Measurements from ENCODE around the gene PHEX.

PHEX gene

DNA sequence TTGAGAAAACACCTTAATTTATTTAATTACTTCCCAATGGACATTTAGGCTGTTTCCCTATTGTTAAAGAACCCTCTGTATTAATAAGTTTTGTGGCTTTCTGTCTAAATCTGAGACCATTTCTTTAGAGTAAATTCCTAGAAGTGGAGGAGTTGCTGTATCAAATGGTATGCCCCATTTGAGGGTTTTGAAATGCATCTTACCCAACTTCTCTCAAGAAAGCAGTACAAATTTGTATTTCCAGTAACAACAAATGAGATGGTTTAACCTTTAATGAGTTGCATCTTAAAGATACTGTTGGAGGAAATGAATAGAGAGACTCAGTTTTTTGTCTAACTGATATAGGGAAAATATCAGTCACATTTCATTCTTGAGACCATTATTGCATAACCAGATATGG, 170.1 kb downstream of the PHEX start:
- no peaks in the 10 kb centered on the region for H3K27me3 ChIP-seq (replicated peaks; ENCODE audit: control insufficient read depth, insufficient read depth, low read length)
- DNase-seq (ENCODE audit: extremely low read depth, insufficient read length) = no peak
- TF ChIP-seq, protein P1, sequence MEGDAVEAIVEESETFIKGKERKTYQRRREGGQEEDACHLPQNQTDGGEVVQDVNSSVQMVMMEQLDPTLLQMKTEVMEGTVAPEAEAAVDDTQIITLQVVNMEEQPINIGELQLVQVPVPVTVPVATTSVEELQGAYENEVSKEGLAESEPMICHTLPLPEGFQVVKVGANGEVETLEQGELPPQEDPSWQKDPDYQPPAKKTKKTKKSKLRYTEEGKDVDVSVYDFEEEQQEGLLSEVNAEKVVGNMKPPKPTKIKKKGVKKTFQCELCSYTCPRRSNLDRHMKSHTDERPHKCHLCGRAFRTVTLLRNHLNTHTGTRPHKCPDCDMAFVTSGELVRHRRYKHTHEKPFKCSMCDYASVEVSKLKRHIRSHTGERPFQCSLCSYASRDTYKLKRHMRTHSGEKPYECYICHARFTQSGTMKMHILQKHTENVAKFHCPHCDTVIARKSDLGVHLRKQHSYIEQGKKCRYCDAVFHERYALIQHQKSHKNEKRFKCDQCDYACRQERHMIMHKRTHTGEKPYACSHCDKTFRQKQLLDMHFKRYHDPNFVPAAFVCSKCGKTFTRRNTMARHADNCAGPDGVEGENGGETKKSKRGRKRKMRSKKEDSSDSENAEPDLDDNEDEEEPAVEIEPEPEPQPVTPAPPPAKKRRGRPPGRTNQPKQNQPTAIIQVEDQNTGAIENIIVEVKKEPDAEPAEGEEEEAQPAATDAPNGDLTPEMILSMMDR (IDR thresholded peaks at IDR 0.05; ENCODE audit: insufficient read depth, low read length, poor library complexity, severe bottlenecking) = no peak
- H3K4me3 ChIP-seq (replicated peaks; ENCODE audit: low read depth, low read length) = no peak overlapping the region
- no peaks in the 10 kb centered on the region for H3K36me3 ChIP-seq (ENCODE audit: control insufficient read depth, insufficient read depth, low read length)

DNA sequence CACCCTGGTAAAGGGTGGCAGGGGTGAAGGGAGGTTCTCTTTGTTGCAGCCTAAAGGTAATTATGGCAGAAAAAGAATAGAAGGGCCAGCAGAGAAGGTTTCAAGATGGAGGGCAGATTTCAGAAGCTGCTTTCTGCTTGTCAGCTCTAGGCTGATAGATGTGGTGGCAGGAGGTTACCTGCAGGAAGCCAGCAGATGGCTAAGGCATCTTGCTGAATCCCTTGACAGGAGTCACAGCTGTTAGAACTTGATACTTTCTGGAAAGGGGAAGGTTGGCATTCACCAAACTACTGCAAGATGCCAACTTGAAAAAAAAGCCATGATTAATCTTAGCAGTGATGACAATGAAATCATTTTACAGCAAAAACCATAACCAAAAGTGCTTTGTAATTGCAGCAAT, 171.1 kb downstream of the PHEX start:
- DNase-seq (ENCODE audit: extremely low read depth, insufficient read length) = no peak
- no peak overlapping the region for H3K4me3 ChIP-seq (replicated peaks; ENCODE audit: low read depth, low read length)
- TF ChIP-seq, protein P1 (IDR thresholded peaks at IDR 0.05; ENCODE audit: insufficient read depth, low read length, poor library complexity, severe bottlenecking) = no peak
- no peaks in the 10 kb centered on the region for H3K27me3 ChIP-seq (replicated peaks; ENCODE audit: control insufficient read depth, insufficient read depth, low read length)
- H3K36me3 ChIP-seq (ENCODE audit: control insufficient read depth, insufficient read depth, low read length) = no peaks in the 10 kb centered on the region

DNA sequence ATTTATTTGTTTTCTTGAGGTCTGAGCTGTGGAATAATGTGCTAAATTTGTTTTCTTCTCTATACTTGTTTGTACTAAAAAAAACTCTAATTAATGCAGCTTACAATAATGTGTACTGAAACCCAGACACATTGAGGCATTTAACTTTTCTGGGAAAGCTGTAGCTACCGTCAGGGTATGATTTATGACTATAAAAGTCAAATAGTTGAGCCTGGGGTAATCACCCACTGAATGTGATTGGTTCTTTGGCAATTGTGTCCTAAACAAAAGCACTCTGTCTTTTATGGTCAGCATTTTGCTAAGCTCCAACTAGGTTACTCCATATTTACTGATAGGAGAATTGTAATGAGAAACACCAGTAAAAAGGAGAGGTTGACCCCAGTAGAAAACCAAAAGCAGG, 174.7 kb downstream of the PHEX start:
- H3K36me3 ChIP-seq (ENCODE audit: control insufficient read depth, insufficient read depth, low read length) = no peaks in the 10 kb centered on the region
- no peak for DNase-seq (ENCODE audit: extremely low read depth, insufficient read length)
- TF ChIP-seq, protein P1 (IDR thresholded peaks at IDR 0.05; ENCODE audit: insufficient read depth, low read length, poor library complexity, severe bottlenecking) = no peak
- H3K4me3 ChIP-seq (replicated peaks; ENCODE audit: low read depth, low read length) = no peak overlapping the region
- no peaks in the 10 kb centered on the region for H3K27me3 ChIP-seq (replicated peaks; ENCODE audit: control insufficient read depth, insufficient read depth, low read length)

DNA sequence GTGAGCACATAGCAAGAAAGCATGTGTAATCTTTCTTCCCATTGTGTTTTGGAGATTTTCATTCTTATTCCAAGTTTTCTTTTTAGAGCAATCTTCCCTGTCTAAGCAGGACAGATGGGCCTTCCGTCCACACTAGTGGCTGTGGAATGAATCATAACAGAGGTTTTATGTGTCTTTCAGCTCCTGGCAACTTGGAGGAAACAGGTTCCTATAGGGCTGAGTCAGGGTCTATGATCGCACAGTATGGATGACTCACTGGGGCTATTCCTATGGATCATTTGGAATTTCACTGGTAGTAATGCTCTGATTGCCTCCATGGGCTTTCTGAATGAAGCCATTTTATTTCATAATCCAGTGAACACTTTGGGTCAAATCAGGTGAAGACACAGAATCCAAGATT, 188.8 kb downstream of the PHEX start:
- H3K36me3 ChIP-seq (ENCODE audit: control insufficient read depth, insufficient read depth, low read length) = no peaks in the 10 kb centered on the region
- H3K4me3 ChIP-seq (replicated peaks; ENCODE audit: low read depth, low read length) = no peak overlapping the region
- no peaks in the 10 kb centered on the region for H3K27me3 ChIP-seq (replicated peaks; ENCODE audit: control insufficient read depth, insufficient read depth, low read length)
- TF ChIP-seq, protein P1 (IDR thresholded peaks at IDR 0.05; ENCODE audit: insufficient read depth, low read length, poor library complexity, severe bottlenecking) = no peak
- no peak for DNase-seq (ENCODE audit: extremely low read depth, insufficient read length)

DNA sequence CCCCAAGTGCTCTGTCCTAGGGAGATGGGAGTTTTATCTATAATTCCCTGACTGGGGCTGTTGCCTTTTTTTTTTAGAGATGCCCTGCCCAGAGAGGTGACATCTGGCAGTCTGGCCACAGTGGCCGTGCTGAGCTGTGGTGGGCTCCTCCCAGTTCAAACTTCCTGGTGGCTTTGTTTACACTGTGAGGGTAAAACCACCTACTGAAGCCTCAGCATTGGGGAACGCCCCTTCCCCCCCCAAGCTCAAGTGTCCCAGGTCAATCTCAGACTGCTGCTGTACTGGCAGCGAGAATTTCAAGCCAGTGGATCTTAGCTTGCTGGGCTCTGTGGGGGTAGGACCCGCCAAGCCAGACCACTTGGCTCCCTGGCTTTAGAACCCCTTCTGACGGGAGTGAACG, 202.3 kb downstream of the PHEX start:
- Histone ChIP-seq H3K4me3 (replicated peaks; ENCODE audit: low read depth, low read length) (no peak overlapping the region), H3K36me3 (ENCODE audit: control insufficient read depth, insufficient read depth, low read length) (no peaks in the 10 kb centered on the region), H3K27me3 (replicated peaks; ENCODE audit: control insufficient read depth, insufficient read depth, low read length) (no peaks in the 10 kb centered on the region)
- DNase-seq (ENCODE audit: extremely low read depth, insufficient read length) = no peak
- TF ChIP-seq, protein P1 (IDR thresholded peaks at IDR 0.05; ENCODE audit: insufficient read depth, low read length, poor library complexity, severe bottlenecking) = no peak

DNA sequence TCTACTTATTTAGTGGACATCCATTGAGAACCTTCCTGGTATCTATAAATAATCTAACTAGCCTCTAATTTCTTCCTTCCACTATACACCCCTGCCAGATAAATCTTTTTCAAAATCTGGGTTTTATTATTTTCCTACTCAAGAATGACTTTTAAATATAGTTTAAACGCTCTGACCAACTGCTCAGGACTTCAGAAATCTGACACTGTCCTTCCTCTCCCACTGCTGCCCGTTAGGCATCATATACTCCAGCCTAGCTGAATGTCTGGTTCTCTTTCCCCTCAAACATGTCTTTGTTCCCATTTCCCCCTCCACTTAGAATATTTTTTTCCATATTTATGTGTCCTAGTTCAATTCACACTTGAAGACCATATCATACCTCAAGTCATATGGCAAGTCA, 205.4 kb downstream of the PHEX start:
- Histone ChIP-seq H3K36me3 (ENCODE audit: control insufficient read depth, insufficient read depth, low read length) (no peaks in the 10 kb centered on the region), H3K27me3 (replicated peaks; ENCODE audit: control insufficient read depth, insufficient read depth, low read length) (no peaks in the 10 kb centered on the region), H3K4me3 (replicated peaks; ENCODE audit: low read depth, low read length) (no peak overlapping the region)
- DNase-seq (ENCODE audit: extremely low read depth, insufficient read length) = no peak
- TF ChIP-seq, protein P1 (IDR thresholded peaks at IDR 0.05; ENCODE audit: insufficient read depth, low read length, poor library complexity, severe bottlenecking) = no peak
